Neural cell (in vitro differentiated cells): Measurements from ENCODE around the gene HIVEP1.

ENCODE experiments used
- RAD21 ChIP-seq: fragments of 450-650 bp; conservative IDR thresholded peaks from 2 replicates; pipeline ENCODE4 v1.6.1; 2014; ENCODE audit warnings: antibody characterized with exemption, mild to moderate bottlenecking, moderate library complexity
- TF ChIP-seq, protein P1 (sequence below): fragments of 450-650 bp; IDR thresholded peaks from 2 replicates; pipeline ENCODE4 v1.5.1; 2014; ENCODE audit warnings: antibody characterized with exemption, mild to moderate bottlenecking, moderate library complexity; ENCODE audit not compliant: poor library complexity, severe bottlenecking

DNA sequence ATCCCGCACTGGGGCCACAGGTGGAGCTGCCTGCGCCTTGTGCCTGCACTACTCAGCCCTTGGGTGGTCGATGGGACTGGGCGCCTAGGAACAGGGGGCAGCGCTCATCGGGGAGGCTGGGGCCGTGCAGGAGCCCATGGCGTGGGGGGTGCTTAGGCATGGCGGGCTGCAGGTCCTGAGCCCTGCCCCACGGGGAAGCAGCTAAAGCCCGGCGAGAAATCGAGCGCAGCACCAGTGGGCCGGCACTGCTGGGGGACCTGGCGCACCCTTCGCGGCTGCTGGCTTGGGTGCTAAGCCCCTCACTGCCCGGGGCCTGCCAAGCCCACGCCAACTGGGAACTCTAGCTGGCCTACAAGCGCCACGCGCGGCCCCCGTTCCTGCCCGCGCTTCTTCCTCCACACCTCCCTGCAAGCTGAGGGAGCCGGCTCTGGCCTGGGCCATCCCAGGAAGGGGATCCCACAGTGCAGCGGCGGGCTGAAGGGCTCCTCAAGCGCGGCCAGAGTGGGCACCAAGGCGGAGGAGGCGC, 5.8 kb downstream of the HIVEP1 start:
- TF ChIP-seq, protein P1, sequence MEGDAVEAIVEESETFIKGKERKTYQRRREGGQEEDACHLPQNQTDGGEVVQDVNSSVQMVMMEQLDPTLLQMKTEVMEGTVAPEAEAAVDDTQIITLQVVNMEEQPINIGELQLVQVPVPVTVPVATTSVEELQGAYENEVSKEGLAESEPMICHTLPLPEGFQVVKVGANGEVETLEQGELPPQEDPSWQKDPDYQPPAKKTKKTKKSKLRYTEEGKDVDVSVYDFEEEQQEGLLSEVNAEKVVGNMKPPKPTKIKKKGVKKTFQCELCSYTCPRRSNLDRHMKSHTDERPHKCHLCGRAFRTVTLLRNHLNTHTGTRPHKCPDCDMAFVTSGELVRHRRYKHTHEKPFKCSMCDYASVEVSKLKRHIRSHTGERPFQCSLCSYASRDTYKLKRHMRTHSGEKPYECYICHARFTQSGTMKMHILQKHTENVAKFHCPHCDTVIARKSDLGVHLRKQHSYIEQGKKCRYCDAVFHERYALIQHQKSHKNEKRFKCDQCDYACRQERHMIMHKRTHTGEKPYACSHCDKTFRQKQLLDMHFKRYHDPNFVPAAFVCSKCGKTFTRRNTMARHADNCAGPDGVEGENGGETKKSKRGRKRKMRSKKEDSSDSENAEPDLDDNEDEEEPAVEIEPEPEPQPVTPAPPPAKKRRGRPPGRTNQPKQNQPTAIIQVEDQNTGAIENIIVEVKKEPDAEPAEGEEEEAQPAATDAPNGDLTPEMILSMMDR, result no peak
- TF ChIP-seq RAD21, result no peak
